ENCODE results near the gene DHX30.
"Not testable (repeated sequence)": the region's sequence is repeated elsewhere in the genome, so short reads cannot be mapped to it uniquely, and the experiment has no call there.

DHX30 gene

GRCh38 chr3:47882338-47882737, 79.4 kb downstream of the DHX30 start:
- no peak overlapping the region for H3K4me3 ChIP-seq (replicated peaks; ENCODE audit: low read depth, low read length)
- DNase-seq (ENCODE audit: extremely low read depth, low read depth), result no peak
- no peak for TF ChIP-seq CTCF (IDR thresholded peaks at IDR 0.05; ENCODE audit: low read depth, low read length, missing control alignments)

- DNase-seq (ENCODE audit: extremely low read depth, low read depth), result no peak
- no peak for TF ChIP-seq CTCF (IDR thresholded peaks at IDR 0.05; ENCODE audit: low read depth, low read length, missing control alignments)
- H3K4me3 ChIP-seq (replicated peaks; ENCODE audit: low read depth, low read length), result no peak overlapping the region
Observed at GRCh38 chr3:47884603-47885002, 81.7 kb downstream of the DHX30 start.

- no peak overlapping the region for H3K4me3 ChIP-seq (replicated peaks; ENCODE audit: low read depth, low read length)
- no peak for TF ChIP-seq CTCF (IDR thresholded peaks at IDR 0.05; ENCODE audit: low read depth, low read length, missing control alignments)
- DNase-seq (ENCODE audit: extremely low read depth, low read depth), result no peak
Observed at GRCh38 chr3:47885168-47885567, 82.2 kb downstream of the DHX30 start.

GRCh38 chr3:47887991-47888390, 85.1 kb downstream of the DHX30 start:
- DNase-seq (ENCODE audit: extremely low read depth, low read depth); H3K4me3 ChIP-seq (replicated peaks; ENCODE audit: low read depth, low read length): not testable (repeated sequence)

GRCh38 chr3:47888986-47889757, 86.2 kb downstream of the DHX30 start:
- no peak for DNase-seq (ENCODE audit: extremely low read depth, low read depth)
- TF ChIP-seq CTCF (IDR thresholded peaks at IDR 0.05; ENCODE audit: low read depth, low read length, missing control alignments), result no peak

GRCh38 chr3:47890126-47890827, 87.3 kb downstream of the DHX30 start:
- DNase-seq (ENCODE audit: extremely low read depth, low read depth), result no peak
- no peak overlapping the region for H3K4me3 ChIP-seq (replicated peaks; ENCODE audit: low read depth, low read length)
- no peak for TF ChIP-seq CTCF (IDR thresholded peaks at IDR 0.05; ENCODE audit: low read depth, low read length, missing control alignments)

More at GRCh38 chr3:47888986-47889757, 86.2 kb downstream of the DHX30 start:
- no peak overlapping the region for H3K4me3 ChIP-seq (replicated peaks; ENCODE audit: low read depth, low read length)

GRCh38 chr3:47890828-47891612, 88.1 kb downstream of the DHX30 start:
- no peak for TF ChIP-seq CTCF (IDR thresholded peaks at IDR 0.05; ENCODE audit: low read depth, low read length, missing control alignments)
- no peak for DNase-seq (ENCODE audit: extremely low read depth, low read depth)
- no peak overlapping the region for H3K4me3 ChIP-seq (replicated peaks; ENCODE audit: low read depth, low read length)
